ENCODE data around the gene C3orf18. TPM values are rescaled to one million over a fixed set of nuclear protein-coding genes. Genes with fewer than 3 reads are reported as not detected.
A peak's percentile ranks its signal among the peaks of the same experiment; 100 is the strongest.

C3orf18 gene
- total RNA-seq, 1 donor, result 9.1 TPM

GRCh38 chr3:50521572-50521971 lies 46.0 kb downstream of the C3orf18 start:
- no peak for DNase-seq (ENCODE audit: low read depth)
- TF ChIP-seq CTCF (IDR thresholded peaks at IDR 0.05; ENCODE audit: insufficient read depth, low read depth, low read length), result no peak
- H3K4me3 ChIP-seq (ENCODE audit: low read depth, low read length), result no peak overlapping the region

- TF ChIP-seq CTCF (IDR thresholded peaks at IDR 0.05; ENCODE audit: insufficient read depth, low read depth, low read length), result no peak
- no peak for DNase-seq (ENCODE audit: low read depth)
- no peak overlapping the region for H3K4me3 ChIP-seq (ENCODE audit: low read depth, low read length)
Measured at GRCh38 chr3:50520849-50521248, 46.7 kb downstream of the C3orf18 start.

GRCh38 chr3:50519471-50520089 lies 48.0 kb downstream of the C3orf18 start:
- peak; percentile 44 for DNase-seq (ENCODE audit: low read depth)
- no peak overlapping the region for H3K4me3 ChIP-seq (ENCODE audit: low read depth, low read length)

GRCh38 chr3:50518436-50518835 lies 49.1 kb downstream of the C3orf18 start:
- DNase-seq (ENCODE audit: low read depth), result no peak
- no peak overlapping the region for H3K4me3 ChIP-seq (ENCODE audit: low read depth, low read length)
- no peak for TF ChIP-seq CTCF (IDR thresholded peaks at IDR 0.05; ENCODE audit: insufficient read depth, low read depth, low read length)

More at GRCh38 chr3:50519471-50520089, 48.0 kb downstream of the C3orf18 start:
- peak; percentile 93 for TF ChIP-seq CTCF (IDR thresholded peaks at IDR 0.05; ENCODE audit: insufficient read depth, low read depth, low read length)

- TF ChIP-seq CTCF (IDR thresholded peaks at IDR 0.05; ENCODE audit: insufficient read depth, low read depth, low read length), result no peak
- no peak overlapping the region for H3K4me3 ChIP-seq (ENCODE audit: low read depth, low read length)
- no peak for DNase-seq (ENCODE audit: low read depth)
Measured at GRCh38 chr3:50517721-50518206, 49.8 kb downstream of the C3orf18 start.

- DNase-seq (ENCODE audit: low read depth), result no peak
- TF ChIP-seq CTCF (IDR thresholded peaks at IDR 0.05; ENCODE audit: insufficient read depth, low read depth, low read length), result no peak
- H3K4me3 ChIP-seq (ENCODE audit: low read depth, low read length), result no peak overlapping the region
Measured at GRCh38 chr3:50516440-50516871, 51.1 kb downstream of the C3orf18 start.
